SK-N-SH treated with all-trans-retinoic acid at 6 μM for 48 hours (cell line): ENCODE data around the gene MAPK6.

ENCODE experiments used
- ESRRG ChIP-seq: fragments of 250-450 bp; sonication (Bioruptor Pico); IDR thresholded peaks from 2 replicates; pipeline ENCODE4 v1.6.1; 2021; ENCODE audit warnings: mild to moderate bottlenecking
- GLIS3 ChIP-seq: fragments of 250-450 bp; sonication (Bioruptor Pico); IDR thresholded peaks from 2 replicates; pipeline ENCODE4 v1.5.0; 2020; ENCODE audit warnings: mild to moderate bottlenecking, moderate library complexity
- SNAI2 ChIP-seq: fragments of 250-450 bp; sonication (Bioruptor Pico); IDR thresholded peaks from 2 replicates; pipeline ENCODE4 v1.5.0; 2020; ENCODE audit warnings: mild to moderate bottlenecking, moderate library complexity
- TOX ChIP-seq: fragments of 250-450 bp; sonication (Bioruptor Pico); IDR thresholded peaks from 2 replicates; pipeline ENCODE4 v1.8.0; 2021; ENCODE audit warnings: mild to moderate bottlenecking, moderate library complexity, borderline replicate concordance
- ZFP3 ChIP-seq: fragments of 250-450 bp; sonication (Bioruptor Pico); IDR thresholded peaks from 2 replicates; pipeline ENCODE4 v1.5.0; 2020; ENCODE audit warnings: mild to moderate bottlenecking, moderate library complexity
- ZFP30 ChIP-seq: fragments of 450-650 bp; formaldehyde crosslinking; IDR thresholded peaks from 2 replicates; pipeline ENCODE4 v1.5.0; 2022; ENCODE audit warnings: mild to moderate bottlenecking, moderate library complexity
- TF ChIP-seq, protein P1 (sequence below): fragments of 250-450 bp; sonication (Bioruptor Pico); IDR thresholded peaks from 2 replicates; pipeline ENCODE4 v1.8.0; 2020; ENCODE audit warnings: mild to moderate bottlenecking, moderate library complexity, borderline replicate concordance
- TF ChIP-seq, protein P2 (sequence below): fragments of 250-450 bp; sonication (Bioruptor Pico); IDR thresholded peaks from 2 replicates; pipeline ENCODE4 v1.5.0; 2020; ENCODE audit warnings: mild to moderate bottlenecking, moderate library complexity

DNA sequence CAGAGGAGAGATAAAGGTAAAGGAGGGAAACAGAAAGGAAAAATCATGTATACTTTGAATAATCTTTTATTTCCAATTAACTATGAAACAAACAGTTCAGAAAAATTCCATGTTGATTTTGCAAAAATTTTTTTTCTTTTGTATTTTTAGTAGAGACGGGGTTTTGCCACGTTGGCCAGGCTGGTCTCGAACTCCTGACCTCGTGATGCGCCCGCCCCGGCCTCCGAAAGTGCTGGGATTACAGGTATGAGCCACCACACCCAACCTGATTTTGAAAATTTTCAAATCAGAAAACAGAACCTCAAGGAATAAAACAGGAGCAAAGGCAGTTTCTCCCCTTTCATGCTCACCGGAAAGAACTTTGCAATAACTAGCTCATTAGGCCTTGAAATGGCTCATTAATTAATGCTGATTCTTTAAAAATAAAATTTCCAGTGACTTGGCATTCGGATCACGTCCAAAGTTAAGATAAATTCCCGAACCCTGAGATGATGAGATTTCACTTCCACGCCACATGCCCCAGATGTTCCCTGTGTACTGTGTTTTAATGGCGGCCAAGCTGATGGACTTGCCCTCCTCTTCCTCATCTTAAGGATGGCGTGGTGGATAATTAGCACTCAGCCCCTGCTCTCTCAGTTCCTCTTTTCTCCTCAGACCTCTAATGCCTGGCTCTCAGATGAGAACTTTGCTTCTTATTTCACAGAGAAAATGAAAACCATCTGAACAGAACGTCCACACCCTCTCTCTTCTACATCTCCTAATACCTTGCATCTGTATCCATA is 82.7 kb downstream of the MAPK6 start:
- TF ChIP-seq TOX (CRISPR knock-in tag) (no peak), GLIS3 (CRISPR knock-in tag) (no peak), ESRRG (CRISPR knock-in tag) (no peak), SNAI2 (CRISPR knock-in tag) (no peak), ZFP3 (CRISPR knock-in tag) (no peak), ZFP30 (CRISPR knock-in tag) (no peak)
- TF ChIP-seq, protein P1, sequence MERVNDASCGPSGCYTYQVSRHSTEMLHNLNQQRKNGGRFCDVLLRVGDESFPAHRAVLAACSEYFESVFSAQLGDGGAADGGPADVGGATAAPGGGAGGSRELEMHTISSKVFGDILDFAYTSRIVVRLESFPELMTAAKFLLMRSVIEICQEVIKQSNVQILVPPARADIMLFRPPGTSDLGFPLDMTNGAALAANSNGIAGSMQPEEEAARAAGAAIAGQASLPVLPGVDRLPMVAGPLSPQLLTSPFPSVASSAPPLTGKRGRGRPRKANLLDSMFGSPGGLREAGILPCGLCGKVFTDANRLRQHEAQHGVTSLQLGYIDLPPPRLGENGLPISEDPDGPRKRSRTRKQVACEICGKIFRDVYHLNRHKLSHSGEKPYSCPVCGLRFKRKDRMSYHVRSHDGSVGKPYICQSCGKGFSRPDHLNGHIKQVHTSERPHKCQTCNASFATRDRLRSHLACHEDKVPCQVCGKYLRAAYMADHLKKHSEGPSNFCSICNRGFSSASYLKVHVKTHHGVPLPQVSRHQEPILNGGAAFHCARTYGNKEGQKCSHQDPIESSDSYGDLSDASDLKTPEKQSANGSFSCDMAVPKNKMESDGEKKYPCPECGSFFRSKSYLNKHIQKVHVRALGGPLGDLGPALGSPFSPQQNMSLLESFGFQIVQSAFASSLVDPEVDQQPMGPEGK (CRISPR knock-in tag): no peak
- TF ChIP-seq, protein P2, sequence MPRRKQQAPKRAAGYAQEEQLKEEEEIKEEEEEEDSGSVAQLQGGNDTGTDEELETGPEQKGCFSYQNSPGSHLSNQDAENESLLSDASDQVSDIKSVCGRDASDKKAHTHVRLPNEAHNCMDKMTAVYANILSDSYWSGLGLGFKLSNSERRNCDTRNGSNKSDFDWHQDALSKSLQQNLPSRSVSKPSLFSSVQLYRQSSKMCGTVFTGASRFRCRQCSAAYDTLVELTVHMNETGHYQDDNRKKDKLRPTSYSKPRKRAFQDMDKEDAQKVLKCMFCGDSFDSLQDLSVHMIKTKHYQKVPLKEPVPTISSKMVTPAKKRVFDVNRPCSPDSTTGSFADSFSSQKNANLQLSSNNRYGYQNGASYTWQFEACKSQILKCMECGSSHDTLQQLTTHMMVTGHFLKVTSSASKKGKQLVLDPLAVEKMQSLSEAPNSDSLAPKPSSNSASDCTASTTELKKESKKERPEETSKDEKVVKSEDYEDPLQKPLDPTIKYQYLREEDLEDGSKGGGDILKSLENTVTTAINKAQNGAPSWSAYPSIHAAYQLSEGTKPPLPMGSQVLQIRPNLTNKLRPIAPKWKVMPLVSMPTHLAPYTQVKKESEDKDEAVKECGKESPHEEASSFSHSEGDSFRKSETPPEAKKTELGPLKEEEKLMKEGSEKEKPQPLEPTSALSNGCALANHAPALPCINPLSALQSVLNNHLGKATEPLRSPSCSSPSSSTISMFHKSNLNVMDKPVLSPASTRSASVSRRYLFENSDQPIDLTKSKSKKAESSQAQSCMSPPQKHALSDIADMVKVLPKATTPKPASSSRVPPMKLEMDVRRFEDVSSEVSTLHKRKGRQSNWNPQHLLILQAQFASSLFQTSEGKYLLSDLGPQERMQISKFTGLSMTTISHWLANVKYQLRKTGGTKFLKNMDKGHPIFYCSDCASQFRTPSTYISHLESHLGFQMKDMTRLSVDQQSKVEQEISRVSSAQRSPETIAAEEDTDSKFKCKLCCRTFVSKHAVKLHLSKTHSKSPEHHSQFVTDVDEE (CRISPR knock-in tag): no peak
